ENCODE data around the gene BOC.

GRCh38 chr3:113293348-113293747, 82.0 kb downstream of the BOC start:
- TF ChIP-seq POLR2A (IDR thresholded peaks at IDR 0.05; ENCODE audit: low read depth, low read length) = no peak
- no peak for TF ChIP-seq POLR2AphosphoS5 (IDR thresholded peaks at IDR 0.05; ENCODE audit: low read depth, low read length)
- no peak for TF ChIP-seq TAF1 (IDR thresholded peaks at IDR 0.05; ENCODE audit: borderline replicate concordance, low read depth, low read length)
